Measurements from ENCODE around the gene LPP. TPM values are rescaled to one million over a fixed set of nuclear protein-coding genes. Genes with fewer than 3 reads are reported as not detected.
A peak's percentile ranks its signal among the peaks of the same experiment; 100 is the strongest.

The LPP gene
- total and polyA plus RNA-seq, 2 of the 13 experiments (the other 11 are each of a cell fraction or from before 2014, with no cell fraction given): 19.2 to 29.9 TPM

DNA sequence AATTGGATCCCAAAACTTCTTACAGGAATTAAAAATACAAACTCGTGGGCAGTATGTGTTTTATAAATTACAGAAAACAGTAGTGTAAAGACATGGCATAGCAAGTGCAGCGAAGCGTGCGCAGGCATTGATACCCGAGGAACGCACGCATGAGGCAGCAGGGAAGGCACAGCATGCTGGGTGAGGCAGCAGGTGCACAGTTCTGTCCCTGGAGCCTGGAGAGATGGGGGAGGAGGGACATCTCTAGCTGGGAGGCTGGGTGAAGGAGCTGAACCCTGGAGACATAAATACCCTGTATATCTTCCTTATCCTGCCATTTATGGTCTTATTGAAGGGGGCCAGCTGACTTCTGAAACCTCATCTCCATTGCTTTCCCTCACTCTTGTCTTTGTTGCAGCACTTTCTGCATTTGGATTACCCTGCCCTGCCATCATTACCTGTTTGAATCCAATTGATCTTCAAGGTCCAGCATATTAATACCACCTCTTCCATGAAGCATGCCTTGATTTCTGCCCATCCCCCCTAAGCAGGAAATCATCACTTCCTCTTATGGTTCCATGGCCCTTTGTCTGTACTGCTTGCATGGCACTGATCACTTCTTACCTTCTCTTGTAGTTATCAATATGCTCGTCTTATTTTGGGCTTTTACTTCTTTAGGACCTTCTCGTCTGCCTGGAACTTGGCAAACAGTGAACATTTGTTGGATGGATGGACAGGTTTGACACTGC lies 20.5 kb downstream of the LPP start:
- H4K20me1 ChIP-seq (ENCODE audit: insufficient read depth, low read length): no peaks in the 10 kb centered on the region
- H3K9me3 ChIP-seq (ENCODE audit: low read length): no peaks in the 10 kb centered on the region
- ATAC-seq (no peak), FAIRE-seq (no peak), DNase-seq (ENCODE audit: low spot score) (no peak)
- ChIA-PET CTCF (ENCODE audit: low intra/inter-chr PET ratio, low total read pairs) (no interaction called here), POLR2A (no interaction called here)
- peaks cover 81% of the 10 kb centered on the region for H3K4me1 ChIP-seq (ENCODE audit: insufficient read depth, low read length)
- WGBS (ENCODE audit: low lambda C conversion rate): 97% methylated on average over 9 of the region's 9 CpGs
- peaks cover 0 to 17% of the 10 kb centered on the region in 2 experiments; a peak in 4 of 5 replicates for H3K36me3 ChIP-seq (replicated peaks in 1 of 2; ENCODE audit: control insufficient read depth in 1 of 2, insufficient read depth in 2 of 2, low read length in 2 of 2)
- in situ Hi-C loops (cut with HindIII; ENCODE audit: extremely low pct_ligation_motif_present, low pct_unique_long_range_greater_than_20kb): no loop called here
- TF ChIP-seq GABPB1 (CRISPR knock-in tag; IDR thresholded peaks at IDR 0.05) (no peak), NFYB (CRISPR knock-in tag; IDR thresholded peaks at IDR 0.05) (no peak)
- TF ChIP-seq, protein P1, sequence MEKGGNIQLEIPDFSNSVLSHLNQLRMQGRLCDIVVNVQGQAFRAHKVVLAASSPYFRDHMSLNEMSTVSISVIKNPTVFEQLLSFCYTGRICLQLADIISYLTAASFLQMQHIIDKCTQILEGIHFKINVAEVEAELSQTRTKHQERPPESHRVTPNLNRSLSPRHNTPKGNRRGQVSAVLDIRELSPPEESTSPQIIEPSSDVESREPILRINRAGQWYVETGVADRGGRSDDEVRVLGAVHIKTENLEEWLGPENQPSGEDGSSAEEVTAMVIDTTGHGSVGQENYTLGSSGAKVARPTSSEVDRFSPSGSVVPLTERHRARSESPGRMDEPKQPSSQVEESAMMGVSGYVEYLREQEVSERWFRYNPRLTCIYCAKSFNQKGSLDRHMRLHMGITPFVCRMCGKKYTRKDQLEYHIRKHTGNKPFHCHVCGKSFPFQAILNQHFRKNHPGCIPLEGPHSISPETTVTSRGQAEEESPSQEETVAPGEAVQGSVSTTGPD (CRISPR knock-in tag; IDR thresholded peaks at IDR 0.05): no peak
- TF ChIP-seq, protein P2, sequence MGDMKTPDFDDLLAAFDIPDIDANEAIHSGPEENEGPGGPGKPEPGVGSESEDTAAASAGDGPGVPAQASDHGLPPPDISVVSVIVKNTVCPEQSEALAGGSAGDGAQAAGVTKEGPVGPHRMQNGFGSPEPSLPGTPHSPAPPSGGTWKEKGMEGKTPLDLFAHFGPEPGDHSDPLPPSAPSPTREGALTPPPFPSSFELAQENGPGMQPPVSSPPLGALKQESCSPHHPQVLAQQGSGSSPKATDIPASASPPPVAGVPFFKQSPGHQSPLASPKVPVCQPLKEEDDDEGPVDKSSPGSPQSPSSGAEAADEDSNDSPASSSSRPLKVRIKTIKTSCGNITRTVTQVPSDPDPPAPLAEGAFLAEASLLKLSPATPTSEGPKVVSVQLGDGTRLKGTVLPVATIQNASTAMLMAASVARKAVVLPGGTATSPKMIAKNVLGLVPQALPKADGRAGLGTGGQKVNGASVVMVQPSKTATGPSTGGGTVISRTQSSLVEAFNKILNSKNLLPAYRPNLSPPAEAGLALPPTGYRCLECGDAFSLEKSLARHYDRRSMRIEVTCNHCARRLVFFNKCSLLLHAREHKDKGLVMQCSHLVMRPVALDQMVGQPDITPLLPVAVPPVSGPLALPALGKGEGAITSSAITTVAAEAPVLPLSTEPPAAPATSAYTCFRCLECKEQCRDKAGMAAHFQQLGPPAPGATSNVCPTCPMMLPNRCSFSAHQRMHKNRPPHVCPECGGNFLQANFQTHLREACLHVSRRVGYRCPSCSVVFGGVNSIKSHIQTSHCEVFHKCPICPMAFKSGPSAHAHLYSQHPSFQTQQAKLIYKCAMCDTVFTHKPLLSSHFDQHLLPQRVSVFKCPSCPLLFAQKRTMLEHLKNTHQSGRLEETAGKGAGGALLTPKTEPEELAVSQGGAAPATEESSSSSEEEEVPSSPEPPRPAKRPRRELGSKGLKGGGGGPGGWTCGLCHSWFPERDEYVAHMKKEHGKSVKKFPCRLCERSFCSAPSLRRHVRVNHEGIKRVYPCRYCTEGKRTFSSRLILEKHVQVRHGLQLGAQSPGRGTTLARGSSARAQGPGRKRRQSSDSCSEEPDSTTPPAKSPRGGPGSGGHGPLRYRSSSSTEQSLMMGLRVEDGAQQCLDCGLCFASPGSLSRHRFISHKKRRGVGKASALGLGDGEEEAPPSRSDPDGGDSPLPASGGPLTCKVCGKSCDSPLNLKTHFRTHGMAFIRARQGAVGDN (CRISPR knock-in tag; IDR thresholded peaks at IDR 0.05): peak; percentile 21; the same call in 1 of the 2 replicates
- TF ChIP-seq, protein P3, sequence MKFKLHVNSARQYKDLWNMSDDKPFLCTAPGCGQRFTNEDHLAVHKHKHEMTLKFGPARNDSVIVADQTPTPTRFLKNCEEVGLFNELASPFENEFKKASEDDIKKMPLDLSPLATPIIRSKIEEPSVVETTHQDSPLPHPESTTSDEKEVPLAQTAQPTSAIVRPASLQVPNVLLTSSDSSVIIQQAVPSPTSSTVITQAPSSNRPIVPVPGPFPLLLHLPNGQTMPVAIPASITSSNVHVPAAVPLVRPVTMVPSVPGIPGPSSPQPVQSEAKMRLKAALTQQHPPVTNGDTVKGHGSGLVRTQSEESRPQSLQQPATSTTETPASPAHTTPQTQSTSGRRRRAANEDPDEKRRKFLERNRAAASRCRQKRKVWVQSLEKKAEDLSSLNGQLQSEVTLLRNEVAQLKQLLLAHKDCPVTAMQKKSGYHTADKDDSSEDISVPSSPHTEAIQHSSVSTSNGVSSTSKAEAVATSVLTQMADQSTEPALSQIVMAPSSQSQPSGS (CRISPR knock-in tag; IDR thresholded peaks at IDR 0.05): no peak
- no peaks in the 10 kb centered on the region for H3K27me3 ChIP-seq (ENCODE audit: control insufficient read depth in 1 of 2, insufficient read depth in 2 of 2, low read length in 2 of 2)
- no peak overlapping the region for H3K4me2 ChIP-seq (ENCODE audit: low read depth, low read length)
- no peak overlapping the region for H2AFZ ChIP-seq (ENCODE audit: low read length)
- intact Hi-C loops (cut with micrococcal nuclease; ENCODE audit: unreplicated experiment): loop anchor here (5.0 to 10.0 kb wide), 4 partner anchors 123 to 780 kb away; no protein-coding TSS in a partner anchor
- no peak overlapping the region for H3K9ac ChIP-seq (ENCODE audit: insufficient read depth, low read depth, low read length)
- H3K27ac ChIP-seq (ENCODE audit: extremely low read length, insufficient read depth, low read length): no peak overlapping the region
- H3K4me3 ChIP-seq (replicated peaks in 1 of 3; ENCODE audit: insufficient read depth in 1 of 3, low read depth in 2 of 3, low read length in 3 of 3): no peak overlapping the region
- H3K79me2 ChIP-seq (ENCODE audit: insufficient read depth, low read length): peaks cover 89% of the 10 kb centered on the region
- no TSS peak for BruUV-seq (replicated peaks)
